B cell (primary cell): ENCODE measurements around the gene RAP1A. TPM values are rescaled to one million over a fixed set of nuclear protein-coding genes. Genes with fewer than 3 reads are reported as not detected.

ENCODE experiments used
- ATAC-seq: fragments of 200-7000 bp; cut with Tn5 transposase; one replicate; pipeline ENCODE4 v1.10.0; 2021; ENCODE audit warnings: low read depth, mild to moderate bottlenecking, moderate number of reproducible peaks, moderate library complexity
- CTCF ChIA-PET: fragments of 350-600 bp; sonication (Branson Sonifier 250); formaldehyde crosslinking; loops from one replicate; lab custom pipeline; 2021; ENCODE audit warnings: antibody characterized with exemption, inconsistent platforms; lab: Charles Lee
- POLR2A ChIA-PET: fragments of 350-600 bp; sonication (Branson Sonifier 250); formaldehyde crosslinking; loops from one replicate; lab custom pipeline; 2021; ENCODE audit warnings: antibody characterized with exemption; lab: Charles Lee
- DNase-seq: peaks from one replicate; pipeline ENCODE4 v3.0.0; 2013
- H2AFZ ChIP-seq: 2 replicates; pipeline ENCODE4 v1.6.1; 2012; ENCODE audit warnings: mild to moderate bottlenecking, low read depth, low read length; ENCODE audit not compliant: insufficient read depth, poor library complexity, severe bottlenecking
- H3K27ac ChIP-seq, 2 donors: 1 replicate in 1 of 2; 2 replicates in 1 of 2; pipeline ENCODE4 v1.5.1; 2012 to 2013; ENCODE audit warnings: low read length in 2 of 2, mild to moderate bottlenecking in 2 of 2, moderate library complexity in 1 of 2
- H3K27me3 ChIP-seq, 4 experiments: fragments of 200-600 bp in 1 of 4; sonication (generic) in 1 of 4; replicated peaks in 1 of 4; 1 replicate in 2 of 4; 2 replicates in 2 of 4; pipeline versions ENCODE4 v1.6.1 to v1.7.0; 2013 to 2016; ENCODE audit warnings: low read length in 3 of 4, mild to moderate bottlenecking in 2 of 4, mixed read lengths in 1 of 4, moderate library complexity in 1 of 4; ENCODE audit not compliant: insufficient read depth in 4 of 4, control insufficient read depth in 3 of 4; ENCODE audit errors: control extremely low read depth in 1 of 4
- H3K36me3 ChIP-seq, 2 experiments: replicated peaks in 1 of 2; 1 replicate in 1 of 2; 2 replicates in 1 of 2; pipeline versions ENCODE4 v1.6.1 to v1.7.1; 2013; ENCODE audit warnings: low read length in 1 of 2; ENCODE audit not compliant: insufficient read depth in 2 of 2, control insufficient read depth in 1 of 2; ENCODE audit errors: control extremely low read depth in 1 of 2, extremely low read depth in 1 of 2
- H3K4me1 ChIP-seq, 2 donors: fragments of 200-600 bp in 1 of 2; sonication (generic) in 1 of 2; 1 replicate in 1 of 2; 2 replicates in 1 of 2; pipeline versions ENCODE4 v1.5.1 to v1.6.1; 2013 to 2017; ENCODE audit warnings: low read length in 2 of 2; ENCODE audit not compliant: control insufficient read depth in 2 of 2, insufficient read depth in 2 of 2
- H3K4me2 ChIP-seq: replicated peaks from 2 replicates; pipeline ENCODE3; 2012; ENCODE audit warnings: mild to moderate bottlenecking, low read depth, low read length; ENCODE audit not compliant: poor library complexity, severe bottlenecking
- H3K4me3 ChIP-seq, 5 experiments: fragments of 200-600 bp in 1 of 5; sonication (generic) in 1 of 5; 1 replicate in 3 of 5; 2 replicates in 2 of 5; pipeline versions ENCODE4 v1.5.1 to v1.7.0; 2011 to 2016; ENCODE audit warnings: low read length in 4 of 5, mild to moderate bottlenecking in 4 of 5, low read depth in 2 of 5, control low read depth in 1 of 5, moderate library complexity in 1 of 5; ENCODE audit not compliant: insufficient read depth in 1 of 5; ENCODE audit errors: control extremely low read depth in 1 of 5, extremely low read depth in 1 of 5
- H3K79me2 ChIP-seq: fragments of 200-600 bp; sonication (generic); one replicate; pipeline ENCODE4 v1.6.0; 2016; ENCODE audit warnings: low read length; ENCODE audit not compliant: control insufficient read depth, insufficient read depth
- H3K9ac ChIP-seq: fragments of 200-600 bp; sonication (generic); 2 replicates; pipeline ENCODE4 v1.6.1; 2017; ENCODE audit warnings: mild to moderate bottlenecking, low read length, moderate library complexity
- H3K9me3 ChIP-seq, 3 donors: one replicate each; pipeline versions ENCODE4 v1.6.1 to v1.7.1; 2013; ENCODE audit warnings: low read length in 2 of 3; ENCODE audit not compliant: control insufficient read depth in 2 of 3, insufficient read depth in 1 of 3; ENCODE audit errors: control extremely low read depth in 1 of 3
- H4K20me1 ChIP-seq: 2 replicates; pipeline ENCODE4 v1.6.0; 2012; ENCODE audit warnings: mild to moderate bottlenecking, low read length; ENCODE audit not compliant: insufficient read depth, control insufficient read depth, poor library complexity, severe bottlenecking
- H3K27ac Mint-ChIP-seq: one replicate; pipeline ENCODE4 v1.8.0; 2021; ENCODE audit warnings: mixed read lengths
- H3K27me3 Mint-ChIP-seq: one replicate; pipeline ENCODE4 v1.8.0; 2021; ENCODE audit warnings: mixed read lengths
- H3K4me1 Mint-ChIP-seq: one replicate; pipeline ENCODE4 v1.8.0; 2021; ENCODE audit warnings: mixed read lengths
- H3K4me3 Mint-ChIP-seq: one replicate; pipeline ENCODE4 v1.8.0; 2021; ENCODE audit warnings: mixed read lengths
- H3K9me3 Mint-ChIP-seq: one replicate; pipeline ENCODE4 v1.8.0; 2022; ENCODE audit warnings: mixed read lengths; ENCODE audit not compliant: insufficient read depth
- CTCF ChIP-seq: fragments of 200-600 bp; IDR thresholded peaks from one replicate; pipeline ENCODE4 v1.8.0; 2022; ENCODE audit warnings: antibody characterized with exemption, mild to moderate bottlenecking
- EZH2 ChIP-seq: IDR thresholded peaks from 2 replicates; pipeline ENCODE4 v1.6.1; 2012; ENCODE audit warnings: borderline replicate concordance, low read depth, mild to moderate bottlenecking, moderate library complexity, low read length; ENCODE audit not compliant: insufficient read depth, poor library complexity, severe bottlenecking
- WGBS: methylation state at CpG from one replicate; pipeline ENCODE4 v1.1.5; 2013; ENCODE audit warnings: missing lambda C conversion rate; ENCODE audit not compliant: insufficient coverage; 5-methylcytosine and 5-hydroxymethylcytosine counted together
- intact Hi-C: fragments of 100-400 bp; cut with micrococcal nuclease; formaldehyde crosslinking; loops from one replicate; pipeline ENCODE4 v1.10.0; 2022
- polyA plus RNA-seq: library from polyadenylated mRNA; depleted of rRNA; stranded (reverse); fragments of >200 nt; gene quantifications from 2 replicates; pipeline ENCODE4 v1.2.3, GENCODE V29; 2012
- total RNA-seq, 2 donors: library from RNA; stranded (reverse); fragments of 120-200 nt in 1 of 2; gene quantifications; 1 replicate in 1 of 2; 2 replicates in 1 of 2; pipeline versions ENCODE4 v1.2.3 to v1.2.4, GENCODE V29; 2013 to 2022

Gene RAP1A
- total and polyA plus RNA-seq, 2 donors (not counting 1 experiment from before 2014, with no cell fraction given), result 32.6 to 75.3 TPM

GRCh38 chr1:111587509-111588174 is 31.9 kb upstream of the RAP1A start:
- intact Hi-C loops, result loop anchor here (2.0 kb wide), 1 partner anchor 17 kb away; no protein-coding TSS in a partner anchor

More at GRCh38 chr1:111587509-111588174, 31.9 kb upstream of the RAP1A start:
- POLR2A ChIA-PET, result interaction anchor here (1.1 kb wide), 1 partner anchor 28 kb away, joined by 3 read pairs; no protein-coding TSS in a partner anchor
- Mint-ChIP-seq H3K27me3 (no peaks in the 10 kb centered on the region), H3K4me1 (peaks cover 12% of the 10 kb centered on the region), H3K4me3 (no peak overlapping the region), H3K27ac (no peak overlapping the region), H3K9me3 (no peaks in the 10 kb centered on the region)
- Histone ChIP-seq H3K4me3 (no peak overlapping the region), H3K4me1 (peaks cover 19 to 26% of the 10 kb centered on the region in 2 donors), H3K9ac (no peak overlapping the region), H3K27ac (peak overlapping the region in 1 of 2 donors; percentile 5), H3K27me3 (no peaks in the 10 kb centered on the region), H2AFZ (no peak overlapping the region), H4K20me1 (no peaks in the 10 kb centered on the region), H3K4me2 (no peak overlapping the region), H3K79me2 (no peaks in the 10 kb centered on the region), H3K36me3 (no peaks in the 10 kb centered on the region), H3K9me3 (no peaks in the 10 kb centered on the region)
- TF ChIP-seq EZH2 (no peak), CTCF (no peak)
- CTCF ChIA-PET, result interaction anchor here (0.6 to 3.3 kb wide), 6 partner anchors 25 to 138 kb away, joined by 3 to 10 read pairs (median 3); partner anchors contain the start of gene RAP1A
- ATAC-seq, result no peak
- no peak for DNase-seq
- WGBS, result 71% methylated on average over 4 of the region's 4 CpGs
